Measurements from ENCODE around the gene PRSS57.
"Not testable (repeated sequence)": the region's sequence is repeated elsewhere in the genome, so short reads cannot be mapped to it uniquely, and the experiment has no call there.

PRSS57 gene

DNA sequence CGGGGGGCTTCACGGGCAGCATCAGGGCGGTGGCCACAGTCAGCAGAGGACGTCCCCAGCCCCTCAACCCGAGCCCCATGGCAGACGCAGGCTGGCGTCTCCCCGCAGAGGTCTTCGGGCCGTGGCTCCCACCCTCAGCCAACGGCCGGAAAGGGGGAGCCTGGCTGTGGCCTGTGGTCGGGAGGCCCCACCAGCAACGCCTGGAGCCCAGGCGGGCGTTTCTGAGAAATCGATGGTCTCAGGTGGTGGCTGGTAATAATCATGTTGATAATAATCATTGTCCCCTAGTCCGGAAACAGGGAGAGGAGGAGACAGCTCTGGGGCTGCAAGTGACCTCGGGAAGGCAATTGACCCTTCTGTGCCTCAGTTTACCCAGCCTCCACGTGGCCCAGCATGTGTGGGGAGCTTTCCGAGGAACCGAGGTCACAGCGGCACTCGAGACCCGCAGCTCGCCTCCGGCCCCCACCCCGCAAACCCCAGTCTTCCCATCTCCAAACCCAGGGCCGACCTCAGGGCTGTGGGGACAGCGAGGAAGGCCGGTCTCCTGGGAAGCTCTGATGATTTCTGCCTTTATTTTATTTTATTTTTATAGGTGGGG lies at the start of gene PRSS57:
PRSS57 (minus strand) TSS at position 101 of the 598 bp plus-strand sequence; CDS start at position 79, 22 bp downstream.
- H3K9me3 Mint-ChIP-seq, result no peaks in the 10 kb centered on the region
- H3K27ac Mint-ChIP-seq, result no peak within 1 kb of the TSS
- H3K4me1 Mint-ChIP-seq (ENCODE audit: low read depth), result peaks cover 7% of the 10 kb centered on the region
- no peaks in the 10 kb centered on the region for H3K36me3 Mint-ChIP-seq (ENCODE audit: low read depth)
- H3K27me3 Mint-ChIP-seq, result peaks cover 11% of the 10 kb centered on the region
- H3K4me3 Mint-ChIP-seq, result no peak within 1 kb of the TSS

DNA sequence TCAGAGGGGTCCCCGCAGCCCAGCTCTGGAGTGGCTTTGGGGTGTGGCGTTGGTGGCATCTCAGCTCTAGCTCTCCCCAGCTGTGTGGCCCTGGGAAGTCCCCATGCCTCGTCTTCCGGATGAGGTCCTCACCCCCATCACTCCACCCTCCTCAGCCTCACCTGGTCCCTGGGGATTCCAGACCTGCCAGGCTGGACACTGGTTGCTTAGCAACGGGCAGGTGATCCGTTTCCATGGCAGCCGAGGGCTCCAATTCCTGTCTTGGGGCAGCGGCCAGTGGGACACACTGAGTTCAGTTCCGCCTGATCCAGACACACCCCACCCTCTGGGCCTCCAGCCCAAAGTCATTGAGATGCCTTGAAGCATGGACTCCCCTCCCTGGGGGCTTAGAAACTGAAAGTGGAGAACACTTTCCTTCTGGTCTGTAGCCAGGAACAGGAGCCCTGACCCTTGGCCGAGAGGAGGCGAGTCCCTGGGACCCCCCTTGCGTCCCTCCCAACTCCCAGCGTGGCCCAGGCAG lies 48.0 kb upstream of the PRSS57 start:
- Mint-ChIP-seq H3K27me3 (no peaks in the 10 kb centered on the region), H3K4me1 (ENCODE audit: low read depth) (no peaks in the 10 kb centered on the region), H3K36me3 (ENCODE audit: low read depth) (no peaks in the 10 kb centered on the region), H3K9me3 (no peaks in the 10 kb centered on the region), H3K27ac (no peak overlapping the region), H3K4me3 (no peak overlapping the region)

DNA sequence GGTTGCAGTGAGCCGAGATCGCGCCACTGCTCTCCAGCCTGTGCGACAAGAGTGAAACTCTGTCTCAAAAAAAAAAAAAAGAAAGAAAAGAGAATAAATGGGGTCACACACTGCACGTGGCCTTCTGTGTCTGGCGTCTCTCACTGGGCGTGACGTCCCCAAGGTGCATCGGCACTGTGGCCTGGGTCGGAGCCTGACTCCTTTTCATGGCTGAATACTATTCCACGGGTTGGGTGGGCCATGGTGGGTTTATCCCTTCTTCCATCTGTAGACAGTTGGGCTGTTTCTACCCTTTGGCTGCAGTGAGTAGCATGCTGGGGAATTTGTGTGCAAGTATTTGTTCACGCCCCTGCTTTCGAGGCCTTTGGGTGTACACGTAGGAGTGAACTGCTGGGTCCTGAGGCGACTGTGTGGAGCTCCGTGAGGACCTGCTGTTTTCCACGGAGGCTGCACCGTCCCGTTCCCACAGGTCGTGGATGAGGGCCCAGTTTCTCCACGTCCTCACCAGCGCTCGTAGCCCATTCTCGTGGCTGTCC lies 47.4 kb upstream of the PRSS57 start:
- H3K36me3 Mint-ChIP-seq (ENCODE audit: low read depth), result no peaks in the 10 kb centered on the region
- no peaks in the 10 kb centered on the region for H3K27me3 Mint-ChIP-seq
- no peak overlapping the region for H3K27ac Mint-ChIP-seq

DNA sequence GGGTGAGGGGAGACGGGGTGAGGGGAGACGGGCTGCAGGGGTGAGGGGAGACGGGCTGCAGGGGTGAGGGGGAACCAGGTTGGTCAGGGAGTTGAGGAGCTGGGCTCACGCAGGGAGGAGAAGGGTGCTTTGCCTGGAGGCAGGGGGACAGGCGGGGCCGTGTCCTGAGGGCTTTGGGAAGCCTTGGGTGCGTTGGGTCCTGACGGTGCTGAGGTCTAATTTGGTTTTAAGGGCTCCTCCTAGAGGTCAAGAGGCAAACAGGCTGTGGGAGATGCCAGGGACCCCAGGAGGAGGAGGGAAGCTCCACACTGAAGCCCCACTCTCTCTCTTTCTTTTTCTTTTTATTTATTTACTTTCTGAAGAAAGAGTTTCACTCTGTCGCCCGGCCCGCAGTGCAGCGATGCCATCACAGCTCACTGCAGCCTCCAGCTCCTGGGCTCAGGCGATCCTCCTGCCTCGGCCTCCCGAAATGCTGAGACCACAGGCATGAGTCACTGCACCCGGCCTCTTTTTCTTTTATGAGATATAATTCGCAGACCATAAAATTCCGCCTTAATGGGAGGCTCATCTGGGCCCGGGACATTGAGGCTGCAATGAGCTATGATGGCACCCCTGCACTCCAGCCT lies 46.4 kb upstream of the PRSS57 start:
- Mint-ChIP-seq H3K4me1 (ENCODE audit: low read depth) (no peaks in the 10 kb centered on the region), H3K27ac (no peak overlapping the region), H3K4me3 (no peak overlapping the region), H3K36me3 (ENCODE audit: low read depth) (no peaks in the 10 kb centered on the region), H3K27me3 (no peaks in the 10 kb centered on the region), H3K9me3 (no peaks in the 10 kb centered on the region)

More for the DNA sequence above, 47.4 kb upstream of the PRSS57 start:
- Mint-ChIP-seq H3K4me3 (no peak overlapping the region), H3K4me1 (ENCODE audit: low read depth) (no peaks in the 10 kb centered on the region), H3K9me3 (no peaks in the 10 kb centered on the region)

DNA sequence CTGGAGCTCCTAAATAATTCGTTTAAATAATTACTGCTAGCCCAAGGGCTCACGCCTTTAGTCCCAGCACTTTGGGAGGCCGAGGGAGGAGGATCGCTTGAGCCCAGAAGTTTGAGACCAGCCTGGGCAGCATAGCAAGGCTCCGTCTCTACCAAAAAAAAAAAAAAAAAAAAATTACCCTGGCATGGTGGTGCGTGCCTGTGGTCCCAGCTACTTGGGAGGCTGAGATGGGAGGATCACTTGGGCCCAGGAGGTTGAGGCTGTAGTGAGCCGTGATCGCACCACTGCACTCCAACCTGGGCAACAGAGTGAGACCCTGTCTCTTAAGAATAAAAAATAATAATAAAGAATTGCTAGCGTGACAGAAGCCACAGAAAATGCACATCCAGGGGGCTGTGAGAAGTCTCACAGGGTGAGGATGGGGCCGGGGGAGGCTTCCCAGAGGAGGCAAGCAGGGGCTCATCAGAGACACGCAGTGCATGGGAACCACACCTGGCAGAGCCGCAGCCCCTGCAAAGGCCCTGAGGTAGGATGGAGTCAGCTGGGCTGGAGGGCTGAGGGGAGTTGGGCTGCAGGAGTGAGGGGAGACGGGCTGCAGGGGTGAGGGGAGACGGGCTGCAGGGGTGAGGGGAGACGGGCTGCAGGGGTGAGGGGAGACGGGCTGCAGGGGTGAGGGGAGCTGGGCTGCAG lies 45.7 kb upstream of the PRSS57 start:
- H3K9me3 Mint-ChIP-seq; H3K4me3 Mint-ChIP-seq; H3K27me3 Mint-ChIP-seq; H3K4me1 Mint-ChIP-seq (ENCODE audit: low read depth); H3K27ac Mint-ChIP-seq; H3K36me3 Mint-ChIP-seq (ENCODE audit: low read depth): not testable (repeated sequence)

DNA sequence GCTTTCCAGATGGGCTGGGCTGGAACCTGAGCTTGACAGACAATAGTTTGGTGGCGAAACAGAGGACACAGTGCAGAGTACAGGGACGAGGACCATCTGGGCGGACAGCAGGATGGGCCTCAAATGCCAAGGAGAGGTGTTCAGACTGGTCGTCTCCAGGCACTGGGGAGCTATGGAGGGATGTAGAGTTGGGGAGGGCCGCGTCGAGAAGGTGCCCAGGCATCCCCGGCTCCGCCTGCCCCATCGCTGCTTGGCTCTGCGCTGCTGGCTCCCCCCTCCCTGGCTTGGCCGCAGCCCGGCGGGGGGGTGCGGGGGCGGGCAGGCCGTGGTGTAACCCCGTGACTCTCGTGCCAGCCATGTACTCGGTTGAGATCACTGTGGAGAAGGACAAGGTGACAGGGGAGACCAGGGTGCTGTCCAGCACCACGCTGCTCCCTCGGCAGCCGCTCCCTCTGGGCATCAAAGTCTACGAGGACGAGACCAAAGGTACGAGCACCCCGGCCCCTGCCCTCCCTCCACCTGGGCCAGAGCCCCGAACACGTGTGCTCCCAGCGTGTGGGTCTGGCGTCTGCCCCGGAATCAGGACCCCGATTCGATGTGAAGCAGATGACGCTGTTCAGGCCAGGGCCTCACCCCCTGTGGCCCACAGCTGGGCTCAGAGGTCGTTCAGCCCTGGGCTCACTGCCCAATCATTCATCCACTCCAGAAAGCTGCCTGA lies 44.9 kb upstream of the PRSS57 start:
- H3K4me3 Mint-ChIP-seq, result no peak overlapping the region
- no peaks in the 10 kb centered on the region for H3K27me3 Mint-ChIP-seq
- no peaks in the 10 kb centered on the region for H3K9me3 Mint-ChIP-seq
- H3K36me3 Mint-ChIP-seq (ENCODE audit: low read depth), result no peaks in the 10 kb centered on the region
- H3K4me1 Mint-ChIP-seq (ENCODE audit: low read depth), result no peaks in the 10 kb centered on the region
- no peak overlapping the region for H3K27ac Mint-ChIP-seq

DNA sequence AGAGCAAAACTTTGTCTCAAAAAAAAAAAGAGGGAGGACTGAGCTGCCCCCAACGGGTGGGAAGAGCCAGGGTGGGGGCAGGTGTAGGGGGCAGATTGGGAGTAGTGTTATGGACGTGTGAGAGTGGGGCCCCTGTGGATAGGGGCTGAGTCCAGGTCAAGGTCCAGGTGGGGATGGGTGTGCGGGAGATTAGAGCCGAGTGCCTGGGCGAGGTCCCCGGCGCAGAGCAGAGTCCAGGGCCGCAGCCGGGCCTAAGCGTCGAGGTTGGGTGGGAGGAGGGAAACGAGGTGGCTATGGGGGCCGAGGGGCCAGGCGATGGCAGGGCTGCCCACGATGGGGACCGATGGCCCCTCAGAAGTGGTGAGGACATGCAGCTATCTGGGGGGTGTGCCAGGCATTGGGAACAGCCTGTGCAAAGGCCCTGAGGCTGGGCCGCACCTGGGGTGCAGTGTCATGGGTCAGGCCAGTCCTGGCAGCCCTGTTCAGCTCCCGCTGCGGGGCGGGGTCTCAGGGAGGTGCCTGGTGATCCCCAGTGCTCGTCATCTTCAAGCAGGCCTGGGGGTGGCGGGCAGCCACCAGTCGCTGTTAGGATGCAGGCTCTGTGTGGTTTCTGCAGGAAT lies 43.4 kb upstream of the PRSS57 start:
- no peaks in the 10 kb centered on the region for H3K27me3 Mint-ChIP-seq
- H3K4me1 Mint-ChIP-seq (ENCODE audit: low read depth), result peaks cover 4% of the 10 kb centered on the region
- no peaks in the 10 kb centered on the region for H3K9me3 Mint-ChIP-seq
- H3K36me3 Mint-ChIP-seq (ENCODE audit: low read depth), result no peaks in the 10 kb centered on the region
- H3K27ac Mint-ChIP-seq, result no peak overlapping the region
- H3K4me3 Mint-ChIP-seq, result no peak overlapping the region

DNA sequence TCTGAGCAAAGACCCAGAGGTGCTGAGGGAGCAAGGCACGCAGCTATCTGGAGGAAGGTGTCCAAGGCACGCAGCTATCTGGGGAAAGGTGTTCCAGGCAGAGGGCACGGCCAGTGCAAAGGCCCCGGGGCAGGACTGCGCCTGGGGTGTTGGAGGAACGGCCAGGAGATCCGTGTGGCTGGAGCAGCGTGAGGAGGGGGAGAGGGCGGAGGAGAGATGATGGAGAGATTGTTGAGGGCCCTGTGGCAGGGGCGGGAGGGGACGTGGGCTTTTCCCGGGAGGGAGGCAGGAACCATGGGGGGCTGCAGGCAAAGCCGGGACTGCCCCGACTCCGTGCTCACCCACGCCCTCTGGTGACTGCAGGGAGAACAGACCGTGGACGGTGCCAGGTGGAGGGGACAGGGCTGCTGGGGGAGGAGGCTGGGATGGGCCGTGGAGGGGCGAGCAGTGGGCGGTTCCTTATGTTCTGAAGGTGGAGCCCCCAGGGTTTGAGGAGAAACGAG lies 42.4 kb upstream of the PRSS57 start:
- H3K4me1 Mint-ChIP-seq (ENCODE audit: low read depth), result peaks cover 8% of the 10 kb centered on the region
- no peaks in the 10 kb centered on the region for H3K9me3 Mint-ChIP-seq
- no peaks in the 10 kb centered on the region for H3K27me3 Mint-ChIP-seq
- H3K4me3 Mint-ChIP-seq, result no peak overlapping the region
- H3K27ac Mint-ChIP-seq, result no peak overlapping the region
- no peaks in the 10 kb centered on the region for H3K36me3 Mint-ChIP-seq (ENCODE audit: low read depth)

DNA sequence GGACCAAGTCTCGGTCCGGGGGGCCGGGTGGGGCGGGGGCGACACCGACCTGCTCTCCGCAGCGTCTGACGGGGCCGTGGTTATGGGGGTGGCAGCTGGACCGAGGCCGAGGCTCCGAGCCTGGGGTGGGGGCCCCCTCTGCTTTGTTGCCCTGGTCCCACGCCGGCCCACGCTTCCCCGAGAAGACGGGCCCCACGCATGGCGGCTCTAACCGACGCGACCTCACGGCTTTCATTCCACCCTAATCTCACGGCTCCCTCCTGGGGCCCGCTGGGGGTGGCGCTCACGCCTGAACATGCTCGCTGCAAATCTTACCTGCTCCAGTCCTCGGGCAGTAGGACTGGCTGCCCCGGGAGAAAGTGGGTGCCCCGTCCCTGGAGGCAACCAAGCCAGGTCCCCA lies 40.9 kb upstream of the PRSS57 start:
- H3K36me3 Mint-ChIP-seq (ENCODE audit: low read depth), result no peaks in the 10 kb centered on the region
- H3K4me1 Mint-ChIP-seq (ENCODE audit: low read depth), result peaks cover 8% of the 10 kb centered on the region
- no peaks in the 10 kb centered on the region for H3K9me3 Mint-ChIP-seq
- H3K27ac Mint-ChIP-seq, result no peak overlapping the region
- no peak overlapping the region for H3K4me3 Mint-ChIP-seq
- H3K27me3 Mint-ChIP-seq, result no peaks in the 10 kb centered on the region

DNA sequence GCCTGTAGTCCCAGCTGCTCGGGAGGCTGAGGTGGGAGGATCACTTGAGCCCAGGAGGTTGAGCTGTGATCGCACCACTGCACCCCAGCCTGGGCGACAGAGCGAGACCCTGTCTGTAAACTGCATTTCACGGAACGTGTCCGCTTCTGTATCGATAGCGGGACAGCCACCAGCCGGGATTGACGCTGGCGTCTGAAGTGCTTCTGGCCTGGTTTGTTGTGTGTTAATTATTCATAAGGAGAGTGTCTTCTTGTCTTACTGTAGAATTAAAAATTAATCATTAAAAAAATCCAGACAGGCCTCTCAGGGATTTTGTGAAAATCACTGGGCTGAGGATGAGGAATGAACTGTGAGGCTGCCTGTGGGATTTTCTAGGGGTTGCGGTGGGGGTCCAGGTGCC lies 39.5 kb upstream of the PRSS57 start:
- H3K27ac Mint-ChIP-seq, result no peak overlapping the region

DNA sequence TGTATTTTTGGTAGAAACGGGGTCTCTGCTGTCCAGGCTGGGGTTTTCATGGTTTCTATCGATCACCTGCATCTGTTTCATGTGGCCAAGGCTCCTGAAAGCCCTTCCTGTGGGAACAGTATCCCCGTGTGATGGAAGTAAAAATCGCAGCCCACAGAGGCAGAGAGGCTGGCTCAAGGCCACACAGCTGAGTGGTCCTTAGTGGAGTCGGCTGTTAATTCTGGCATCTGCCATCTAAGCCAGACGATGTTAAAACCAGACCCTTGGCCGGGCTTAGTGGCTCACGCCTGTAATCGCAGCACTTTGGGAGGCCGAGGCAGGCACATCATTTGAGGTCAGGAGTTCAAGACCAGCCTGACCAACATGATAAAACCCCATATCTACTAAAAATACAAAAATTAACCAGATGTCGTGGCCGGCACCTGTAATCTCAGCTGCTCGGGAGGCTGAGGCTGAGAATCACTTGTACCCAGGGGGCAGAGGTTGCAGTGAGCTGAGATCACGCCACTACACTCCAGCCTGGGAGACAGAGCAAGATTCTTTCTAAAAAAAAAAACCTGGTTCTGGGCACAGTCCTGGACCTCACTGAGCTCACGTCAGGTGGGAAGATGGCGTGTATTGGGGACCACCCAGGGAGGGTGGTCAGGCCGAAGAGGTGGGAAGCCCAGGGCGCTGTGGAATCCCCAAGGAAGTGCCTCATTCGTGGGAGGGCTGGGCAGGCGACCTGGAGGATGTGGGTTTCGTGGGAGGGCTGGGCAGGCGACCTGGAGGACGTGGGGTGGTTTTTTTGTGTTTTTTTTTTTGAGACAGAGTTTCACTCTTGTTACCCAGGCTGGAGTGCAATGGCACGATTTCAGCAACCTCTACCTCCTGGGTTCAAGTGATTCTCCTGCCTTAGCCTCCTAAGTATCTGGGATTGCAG lies 37.2 kb upstream of the PRSS57 start:
- no peak overlapping the region for H3K27ac Mint-ChIP-seq
- no peak overlapping the region for H3K4me3 Mint-ChIP-seq
- H3K9me3 Mint-ChIP-seq, result no peaks in the 10 kb centered on the region
- H3K4me1 Mint-ChIP-seq (ENCODE audit: low read depth), result peaks cover 8% of the 10 kb centered on the region
- no peaks in the 10 kb centered on the region for H3K36me3 Mint-ChIP-seq (ENCODE audit: low read depth)
- H3K27me3 Mint-ChIP-seq, result no peaks in the 10 kb centered on the region

More for the DNA sequence above, 39.5 kb upstream of the PRSS57 start:
- H3K27me3 Mint-ChIP-seq, result no peaks in the 10 kb centered on the region
- no peaks in the 10 kb centered on the region for H3K36me3 Mint-ChIP-seq (ENCODE audit: low read depth)
- no peak overlapping the region for H3K4me3 Mint-ChIP-seq
- no peaks in the 10 kb centered on the region for H3K9me3 Mint-ChIP-seq
- H3K4me1 Mint-ChIP-seq (ENCODE audit: low read depth), result peaks cover 8% of the 10 kb centered on the region

DNA sequence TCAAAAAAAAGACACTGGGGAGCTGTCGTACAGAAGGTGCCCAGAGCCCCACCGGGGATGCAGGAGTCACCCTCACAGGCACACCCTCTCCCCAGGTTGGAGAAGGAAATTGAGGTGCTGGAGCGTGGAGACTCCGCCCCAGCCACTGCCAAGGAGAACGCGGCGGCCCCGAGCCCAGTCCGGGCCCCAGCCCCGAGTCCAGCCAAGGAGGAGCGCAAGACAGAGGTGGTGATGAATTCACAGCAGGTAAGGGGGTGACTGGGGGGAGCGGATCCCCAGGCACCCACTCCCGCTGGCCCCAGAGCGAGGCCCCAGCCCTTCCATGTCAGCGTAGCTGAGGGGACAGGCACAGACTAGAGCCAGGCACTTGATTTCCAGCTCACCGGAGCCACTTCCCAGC lies 35.7 kb upstream of the PRSS57 start:
- no peak overlapping the region for H3K27ac Mint-ChIP-seq
- no peak overlapping the region for H3K4me3 Mint-ChIP-seq
- H3K27me3 Mint-ChIP-seq, result no peaks in the 10 kb centered on the region
- H3K36me3 Mint-ChIP-seq (ENCODE audit: low read depth), result no peaks in the 10 kb centered on the region
- H3K4me1 Mint-ChIP-seq (ENCODE audit: low read depth), result peaks cover 8% of the 10 kb centered on the region
- no peaks in the 10 kb centered on the region for H3K9me3 Mint-ChIP-seq

DNA sequence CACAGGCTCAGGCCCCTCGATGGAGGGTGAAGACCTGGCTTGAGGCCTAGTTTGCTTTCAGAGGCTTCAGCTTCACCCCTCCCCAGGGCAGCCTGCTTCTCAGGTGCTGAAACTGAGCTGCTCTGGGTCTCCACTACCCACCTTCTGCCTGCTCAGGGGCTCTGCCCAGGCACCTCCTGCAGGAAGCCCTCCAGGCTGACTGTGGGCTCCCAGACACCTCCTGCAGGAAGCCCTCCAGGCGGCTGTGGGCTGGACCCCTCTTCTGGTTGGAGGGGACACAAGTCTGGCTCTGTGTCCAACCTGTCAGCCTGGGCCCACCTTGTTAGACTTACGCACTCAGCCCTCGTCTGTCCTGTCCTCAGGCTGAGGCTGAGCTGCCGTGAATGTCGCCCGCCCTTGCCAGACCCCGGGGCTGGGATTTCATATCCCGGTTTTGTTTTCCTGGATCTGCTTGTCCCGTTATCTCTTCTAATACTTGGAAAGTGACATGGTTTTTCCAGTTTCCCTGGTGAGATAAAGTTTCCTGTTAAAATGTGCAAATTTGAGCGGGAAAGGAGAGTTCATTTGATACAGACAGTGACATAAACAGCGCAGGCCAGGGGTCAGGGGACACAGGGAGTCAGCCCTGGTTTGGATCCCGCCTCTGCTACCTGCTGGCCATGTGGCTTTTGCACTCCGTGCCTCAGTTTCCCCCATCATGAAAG lies 34.9 kb upstream of the PRSS57 start:
- Mint-ChIP-seq H3K27me3 (no peaks in the 10 kb centered on the region), H3K9me3 (no peaks in the 10 kb centered on the region), H3K27ac (no peak overlapping the region), H3K4me3 (no peak overlapping the region), H3K4me1 (ENCODE audit: low read depth) (peaks cover 8% of the 10 kb centered on the region), H3K36me3 (ENCODE audit: low read depth) (no peaks in the 10 kb centered on the region)
